GM19025 (cell line): ENCODE data around the gene E2F3.

Experiments
- ATAC-seq: cut with Tn5 transposase; IDR thresholded peaks from one replicate; pipeline ENCODE4 v1.9.1; 2021; ENCODE audit warnings: mild to moderate bottlenecking, low read depth, moderate library complexity; ENCODE audit not compliant: unreplicated experiment

Gene E2F3

DNA sequence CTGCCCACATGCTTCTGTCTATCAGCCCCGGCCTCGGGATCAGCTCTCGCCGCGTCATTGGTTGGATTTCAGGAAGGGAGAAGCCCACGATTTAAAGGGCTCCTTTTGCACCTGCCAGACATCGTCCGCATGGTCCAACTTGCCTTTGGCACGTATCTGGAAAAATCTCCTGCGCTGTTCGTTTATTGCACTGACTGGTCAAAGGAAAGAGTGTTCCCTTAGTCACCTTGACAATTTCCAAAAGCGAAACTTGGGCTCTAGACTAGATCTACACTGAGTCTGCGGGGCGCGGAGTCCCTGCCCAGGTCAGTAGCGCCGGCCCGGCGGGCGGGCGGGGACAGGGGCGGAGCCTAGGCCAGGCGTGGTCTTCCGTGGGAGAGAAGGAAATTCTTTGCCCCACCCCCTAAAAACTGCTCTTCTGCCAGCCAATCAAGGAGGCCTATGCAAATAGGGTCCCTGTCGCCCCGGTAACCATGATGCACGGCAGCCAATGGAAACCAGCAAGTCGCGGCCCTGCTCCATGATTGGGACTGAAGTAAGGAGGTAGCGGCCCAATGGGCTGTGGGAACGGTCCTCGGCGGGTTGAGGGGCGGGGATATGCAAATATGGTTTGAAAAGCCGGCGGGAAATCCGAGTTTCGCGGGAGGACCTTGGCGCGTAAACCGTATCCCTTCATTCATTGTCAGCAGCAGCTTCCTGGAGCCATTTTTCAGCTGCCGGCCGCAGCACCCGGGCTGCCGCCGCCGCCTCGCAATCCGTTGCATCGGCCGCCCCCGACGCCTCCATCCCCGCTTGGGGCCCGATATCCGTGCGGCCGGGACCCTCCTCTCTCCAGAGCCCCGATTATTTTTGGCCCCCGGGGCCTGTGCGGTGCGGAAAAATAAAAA lies at the start of gene E2F3:
TSS of gene E2F3 (plus strand) at position 675 of the 887 bp plus-strand sequence. CDS start 354 bp downstream, outside the sequence.
- ATAC-seq: peak; percentile 82

DNA sequence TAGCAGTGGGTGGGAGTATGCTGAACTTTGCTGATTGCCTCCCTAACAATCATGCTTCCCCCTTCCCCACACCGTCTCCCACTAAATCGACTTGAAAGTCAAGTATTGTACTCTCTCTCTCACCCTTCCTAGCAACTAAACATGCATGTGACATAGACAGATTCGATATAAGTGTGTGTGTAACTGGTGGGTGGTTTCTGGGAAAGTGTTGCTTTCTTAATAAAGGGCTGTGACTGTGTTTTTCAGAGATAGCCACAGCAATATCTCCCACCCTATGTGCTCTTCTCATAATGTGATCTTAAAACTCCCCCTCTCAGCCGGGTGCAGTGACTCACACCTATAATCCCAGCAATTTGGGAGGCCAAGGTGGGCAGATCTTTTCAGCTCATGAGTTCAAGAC lies 49.3 kb upstream of the E2F3 start:
- ATAC-seq: no peak

- no peak for ATAC-seq
Measured at GRCh38 chr6:20353134-20353533, 48.5 kb upstream of the E2F3 start.

DNA sequence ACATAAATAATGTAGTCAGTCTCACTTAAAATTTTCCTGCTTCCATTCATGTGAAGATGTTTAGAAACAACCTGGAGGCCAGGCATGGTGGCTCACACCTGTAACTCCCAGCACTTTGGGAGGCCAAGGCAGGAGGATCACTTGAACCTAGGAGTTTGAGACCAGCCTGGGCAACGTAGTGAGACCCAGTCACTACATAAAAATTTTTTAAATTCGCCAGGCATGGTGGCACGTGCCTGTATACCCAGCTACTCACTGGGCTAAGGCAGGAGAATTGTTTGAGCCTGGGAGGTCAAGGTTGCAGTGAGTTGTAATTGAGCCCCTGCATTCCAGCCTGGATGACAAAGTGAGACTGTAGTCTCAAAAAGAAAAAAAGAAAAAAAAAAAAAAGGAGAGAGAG lies 47.3 kb upstream of the E2F3 start:
- no peak for ATAC-seq

- no peak for ATAC-seq
Measured at GRCh38 chr6:20360471-20361119, 41.1 kb upstream of the E2F3 start.

DNA sequence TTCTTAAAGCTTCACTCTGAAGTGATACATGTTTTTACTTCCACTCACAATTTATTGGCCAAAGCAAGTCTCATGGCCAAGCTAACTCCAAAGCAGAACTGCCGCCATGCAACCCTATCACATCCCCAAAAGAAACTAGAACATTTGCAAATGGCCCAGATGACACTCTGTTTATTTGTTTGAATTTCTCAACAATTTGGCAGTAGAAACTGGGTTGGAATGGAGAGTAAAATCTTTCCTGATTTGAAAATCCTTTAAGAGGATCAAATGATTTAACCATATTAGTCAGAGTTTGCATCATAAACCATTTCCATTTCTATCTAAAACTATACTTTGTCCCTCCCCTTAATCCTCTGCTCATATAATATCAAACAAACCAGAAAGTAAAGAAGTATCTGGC lies 39.1 kb upstream of the E2F3 start:
- ATAC-seq: no peak

- ATAC-seq: no peak
Measured at GRCh38 chr6:20364327-20364726, 37.4 kb upstream of the E2F3 start.

DNA sequence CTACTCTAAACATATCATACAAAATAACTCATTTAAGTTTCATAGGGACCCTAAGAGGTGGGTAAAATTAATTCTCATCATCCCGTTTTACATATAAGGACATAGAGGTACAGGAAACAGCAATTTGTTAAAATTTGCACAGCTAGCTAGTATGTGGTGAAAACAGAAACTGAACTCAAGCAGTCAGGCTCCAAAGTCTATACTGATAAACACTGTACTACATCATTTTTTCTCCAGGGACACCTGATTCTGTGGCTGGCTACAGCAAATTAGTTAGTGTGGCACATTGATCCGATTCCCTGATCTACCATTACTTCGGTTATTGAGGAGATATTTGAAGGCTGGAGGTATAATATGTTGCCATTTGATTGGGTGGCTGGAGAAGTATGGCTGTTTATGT lies 36.2 kb upstream of the E2F3 start:
- no peak for ATAC-seq

DNA sequence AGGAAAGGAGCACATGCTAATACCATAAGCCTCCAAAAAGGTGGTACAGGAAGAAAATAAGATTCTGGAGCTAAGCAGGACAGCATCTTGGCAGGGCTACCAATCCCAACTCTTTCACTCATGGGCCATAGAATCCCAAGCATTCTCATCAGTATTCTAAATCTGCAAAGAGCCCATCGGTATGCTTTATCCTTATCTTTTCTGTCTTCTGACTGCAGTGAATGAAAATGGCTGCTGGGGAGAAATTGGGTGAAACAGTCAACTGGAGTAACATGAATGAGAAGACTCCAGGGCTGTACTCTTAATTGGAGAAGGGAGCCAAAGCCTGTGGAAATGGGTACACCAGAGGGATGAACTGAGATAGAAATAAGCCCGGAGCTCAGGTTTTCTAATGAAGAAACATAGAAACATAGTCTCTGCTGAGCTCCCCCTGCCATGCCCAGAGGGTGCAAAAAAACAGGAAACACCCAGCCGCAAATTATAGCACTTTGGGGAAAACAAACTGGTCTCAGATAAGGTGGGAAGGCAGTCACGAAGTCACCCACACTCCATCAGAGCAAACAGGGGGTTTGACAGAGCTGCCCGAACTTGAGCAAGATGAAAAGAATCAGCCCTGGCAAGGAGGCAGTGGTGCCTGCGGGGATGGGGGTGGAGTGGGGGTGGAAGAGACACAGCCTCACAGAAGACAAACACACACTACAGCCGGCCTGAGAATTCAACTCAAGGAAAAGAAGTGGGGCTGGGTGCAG lies 35.4 kb upstream of the E2F3 start:
- no peak for ATAC-seq

DNA sequence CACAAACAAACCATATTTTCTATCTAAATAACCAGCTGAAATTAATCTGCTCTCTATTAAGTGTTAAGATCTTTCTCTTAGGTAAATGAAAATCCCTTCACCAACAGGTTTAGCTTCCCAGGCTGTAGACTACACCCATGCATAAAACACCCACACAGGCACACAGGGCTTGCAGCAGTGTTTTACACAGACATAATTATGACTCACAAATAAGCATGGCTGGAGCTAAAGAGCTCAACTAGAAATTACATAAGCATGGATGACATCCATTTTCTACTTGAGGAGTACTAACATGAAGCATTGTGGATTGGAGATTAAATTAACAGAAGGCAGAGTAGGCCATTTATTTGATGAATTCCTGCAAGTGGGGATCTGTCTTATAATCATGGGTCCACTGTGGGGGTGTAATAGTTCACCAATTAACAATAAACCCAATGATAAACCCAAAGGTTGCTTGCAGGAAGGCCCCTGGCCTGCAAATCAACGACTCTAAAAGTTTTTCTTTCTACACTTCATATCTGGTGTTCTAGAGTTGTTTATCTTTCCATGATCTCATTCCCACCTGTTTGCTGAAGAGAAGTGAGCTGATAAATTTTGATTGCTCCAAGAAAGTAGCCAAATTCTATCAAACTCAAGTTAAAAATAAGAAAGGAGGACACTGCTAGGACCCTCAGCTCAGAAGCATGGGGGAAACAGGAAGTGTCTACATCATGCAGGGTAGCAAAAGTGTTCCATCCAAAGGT lies 33.8 kb upstream of the E2F3 start:
- no peak for ATAC-seq

DNA sequence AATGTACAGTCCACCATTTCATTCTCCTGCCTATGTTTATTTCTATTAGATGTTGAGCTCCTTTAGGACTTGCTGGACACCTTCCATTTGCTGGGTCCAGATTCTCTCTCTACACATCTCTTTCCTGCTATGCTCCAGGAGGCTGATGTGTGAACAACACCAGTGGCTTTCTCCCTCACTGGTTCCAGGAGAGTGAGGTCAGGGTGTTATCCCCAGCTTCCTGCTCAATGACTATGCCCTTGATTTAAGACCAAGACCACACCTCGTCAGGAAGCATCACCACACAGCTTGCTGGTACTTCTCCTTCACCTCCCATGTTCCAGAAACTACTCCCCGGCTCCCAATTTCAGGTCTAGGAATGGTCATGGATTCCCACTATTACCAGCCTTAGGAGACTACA lies 31.3 kb upstream of the E2F3 start:
- ATAC-seq: no peak

GRCh38 chr6:20370801-20371200 lies 30.9 kb upstream of the E2F3 start:
- no peak for ATAC-seq

DNA sequence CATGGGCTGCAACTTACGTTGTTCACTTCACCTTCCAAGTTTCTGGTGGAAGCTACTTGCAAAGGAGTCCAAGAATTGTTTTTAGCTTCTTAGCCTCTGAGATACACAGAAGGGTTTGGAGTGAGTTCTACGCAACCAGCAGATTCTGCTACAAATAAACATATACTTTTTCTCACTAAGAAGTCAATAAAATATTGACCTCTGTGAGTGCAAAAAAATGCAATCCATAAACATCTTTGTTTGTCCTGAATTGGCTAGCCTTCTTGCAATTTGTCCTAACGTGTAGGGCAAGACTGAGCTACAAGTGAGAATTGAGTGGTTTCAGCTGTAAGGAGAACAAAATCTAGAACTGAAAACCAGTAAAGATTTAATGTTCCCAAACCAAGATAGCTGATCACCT lies 26.2 kb upstream of the E2F3 start:
- ATAC-seq: no peak

- ATAC-seq: peak; percentile 85
Measured at GRCh38 chr6:20377623-20378265, 23.9 kb upstream of the E2F3 start.

DNA sequence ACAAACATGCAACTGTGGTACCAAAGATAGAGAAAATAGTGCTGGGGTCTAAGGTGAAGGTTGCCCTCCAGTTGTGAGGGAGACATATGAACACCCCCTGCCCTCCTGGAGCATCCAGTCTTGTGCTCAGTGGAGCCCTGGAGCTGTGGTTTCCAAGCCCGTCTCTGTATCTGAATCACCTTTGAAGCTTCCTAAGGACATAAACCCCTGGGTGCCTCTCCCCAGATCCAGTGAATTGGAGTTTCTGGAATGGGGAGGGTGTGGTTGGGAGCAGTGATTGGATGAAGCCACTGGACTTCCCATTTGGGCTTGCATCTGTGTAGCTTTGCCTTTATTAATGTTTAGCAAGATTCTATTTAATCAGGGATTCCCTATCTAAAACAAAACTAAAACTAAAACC lies 22.4 kb upstream of the E2F3 start:
- ATAC-seq: no peak

DNA sequence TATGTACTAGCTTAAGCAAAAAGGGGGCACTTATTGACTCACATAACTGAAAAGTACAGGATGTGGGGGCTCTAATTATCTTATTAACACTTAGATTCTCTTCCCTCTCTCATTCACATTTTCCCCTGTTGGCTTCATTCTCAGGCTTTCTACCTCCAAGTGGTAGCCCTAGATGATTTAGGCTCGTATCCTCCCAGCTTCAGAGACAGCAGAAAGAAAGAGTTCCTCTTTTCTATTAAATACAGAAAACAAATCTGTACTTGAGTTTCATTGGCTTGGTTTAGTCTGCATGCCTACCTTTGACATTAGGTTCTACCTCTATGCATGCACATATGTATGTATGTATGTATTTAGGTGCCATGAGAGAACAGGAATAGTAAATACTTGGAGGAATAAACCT lies 15.5 kb upstream of the E2F3 start:
- no peak for ATAC-seq

- no peak for ATAC-seq
Measured at GRCh38 chr6:20389066-20389465, 12.6 kb upstream of the E2F3 start.

DNA sequence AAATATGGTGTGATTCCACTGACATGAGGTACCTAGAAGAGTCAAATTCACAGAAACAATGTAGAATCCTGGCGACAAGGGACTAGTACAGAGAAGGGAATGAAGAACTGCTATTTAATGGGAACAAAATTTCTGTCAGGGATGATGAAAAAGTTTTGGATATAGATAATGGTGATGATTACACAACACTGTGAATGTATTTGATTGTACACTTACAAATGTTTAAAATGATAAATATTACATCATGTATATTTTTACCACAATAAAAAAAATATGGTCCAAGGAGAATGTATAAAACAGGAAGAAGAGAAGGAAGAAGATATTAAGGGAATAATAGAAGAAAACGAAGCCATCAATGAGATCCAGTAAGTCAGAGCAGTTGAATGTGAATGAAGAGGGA lies 8.4 kb upstream of the E2F3 start:
- ATAC-seq: no peak

DNA sequence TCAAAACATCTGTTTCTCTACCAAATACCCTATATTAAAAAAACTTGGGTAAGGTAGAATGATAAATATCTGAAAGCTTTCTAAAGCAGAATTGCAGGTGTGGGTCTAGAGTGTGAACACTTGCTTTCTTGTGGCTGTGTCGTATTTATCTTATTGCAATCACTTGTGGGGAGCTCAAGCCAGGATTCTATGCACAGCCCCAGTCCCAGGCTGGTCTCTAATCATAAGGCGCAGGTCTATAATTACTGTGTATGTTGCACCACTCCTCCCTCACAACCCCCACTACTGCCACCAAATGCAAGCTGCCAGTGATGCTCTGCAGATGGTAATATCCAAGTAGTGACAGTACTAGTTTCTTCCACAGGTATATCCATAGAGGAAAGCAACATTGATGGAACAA lies 2.2 kb upstream of the E2F3 start:
- ATAC-seq: no peak
